IPS-15b (cell line): ENCODE measurements around the gene NAA35.

ENCODE experiments used
- H3K27me3 ChIP-seq: one replicate; pipeline ENCODE4 v1.6.1; 2013; ENCODE audit warnings: low read length; ENCODE audit not compliant: control insufficient read depth, insufficient read depth
- H3K36me3 ChIP-seq: one replicate; pipeline ENCODE4 v1.6.1; 2013; ENCODE audit warnings: low read length; ENCODE audit not compliant: control insufficient read depth, insufficient read depth
- H3K4me1 ChIP-seq: one replicate; pipeline ENCODE4 v1.6.1; 2013; ENCODE audit warnings: mild to moderate bottlenecking, low read length; ENCODE audit not compliant: control insufficient read depth, insufficient read depth
- H3K4me3 ChIP-seq: one replicate; pipeline ENCODE4 v1.5.1; 2013; ENCODE audit warnings: low read depth, low read length
- H3K9ac ChIP-seq: one replicate; pipeline ENCODE4 v1.6.1; 2013; ENCODE audit warnings: low read depth, mild to moderate bottlenecking, low read length
- H3K9me3 ChIP-seq: one replicate; pipeline ENCODE4 v1.6.1; 2013; ENCODE audit warnings: mild to moderate bottlenecking, low read length; ENCODE audit not compliant: control insufficient read depth, insufficient read depth

NAA35 gene

DNA sequence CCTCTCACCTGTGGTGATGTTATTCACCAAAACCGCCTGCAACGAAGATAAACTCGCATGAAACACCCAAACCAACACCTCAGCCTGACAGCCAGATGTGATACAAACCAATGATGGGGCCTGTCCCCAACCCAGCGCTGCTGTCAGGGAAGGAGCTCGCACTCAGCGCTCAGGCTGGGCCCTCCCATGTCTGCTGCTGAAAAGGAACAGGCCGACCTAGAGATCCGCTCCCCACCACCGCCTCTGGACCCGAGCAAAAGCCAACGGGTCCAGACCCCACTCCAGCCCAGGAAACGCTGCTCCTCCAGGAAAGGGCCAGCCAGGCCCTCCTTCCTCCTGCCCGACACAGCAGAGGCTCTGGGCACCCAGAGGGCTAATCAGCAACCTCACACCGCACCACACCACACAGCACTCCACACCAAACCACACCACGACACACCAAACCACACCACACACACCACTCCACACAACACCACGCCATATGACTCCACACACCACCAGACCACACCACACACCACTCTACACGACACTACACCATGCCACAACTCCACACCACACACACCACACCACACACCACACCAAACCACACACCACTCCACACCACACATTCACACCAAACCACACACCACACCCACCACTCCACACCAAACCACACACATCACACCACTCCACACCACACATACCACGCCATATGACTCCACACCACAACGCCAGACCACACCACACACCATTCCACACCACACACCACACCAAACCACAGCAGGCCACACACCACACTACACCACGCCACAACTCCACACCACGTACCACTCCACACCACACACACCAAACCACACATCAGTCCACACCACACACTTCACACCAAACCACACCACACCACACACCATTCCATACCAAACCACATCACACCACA lies 111.9 kb downstream of the NAA35 start:
- no peak overlapping the region for H3K9ac ChIP-seq
- H3K36me3 ChIP-seq = no peaks in the 10 kb centered on the region
- no peaks in the 10 kb centered on the region for H3K9me3 ChIP-seq
- H3K4me3 ChIP-seq = no peak overlapping the region
- H3K27me3 ChIP-seq = no peaks in the 10 kb centered on the region
- H3K4me1 ChIP-seq = no peaks in the 10 kb centered on the region

DNA sequence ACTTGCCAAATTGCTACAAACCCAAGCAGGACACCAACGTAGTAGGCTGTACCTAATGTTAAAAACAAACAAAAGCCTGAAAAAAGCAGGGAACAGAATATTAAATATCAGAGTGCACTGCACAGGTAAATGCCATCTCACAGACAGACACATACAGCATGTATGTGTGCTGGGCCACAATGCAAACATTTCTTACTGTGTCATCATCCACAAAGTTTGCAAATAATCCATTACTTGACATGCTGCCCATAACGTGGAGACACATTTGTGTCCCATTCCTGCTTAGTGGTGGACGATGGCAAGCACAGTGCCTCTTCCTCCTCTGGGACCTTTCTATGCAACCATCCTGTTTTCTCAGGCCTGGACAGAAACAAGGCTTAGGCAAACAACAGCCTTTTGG lies 113.7 kb downstream of the NAA35 start:
- no peak overlapping the region for H3K9ac ChIP-seq
- H3K27me3 ChIP-seq = no peaks in the 10 kb centered on the region
- no peaks in the 10 kb centered on the region for H3K9me3 ChIP-seq
- H3K4me3 ChIP-seq = no peak overlapping the region
- H3K36me3 ChIP-seq = no peaks in the 10 kb centered on the region
- H3K4me1 ChIP-seq = no peaks in the 10 kb centered on the region

DNA sequence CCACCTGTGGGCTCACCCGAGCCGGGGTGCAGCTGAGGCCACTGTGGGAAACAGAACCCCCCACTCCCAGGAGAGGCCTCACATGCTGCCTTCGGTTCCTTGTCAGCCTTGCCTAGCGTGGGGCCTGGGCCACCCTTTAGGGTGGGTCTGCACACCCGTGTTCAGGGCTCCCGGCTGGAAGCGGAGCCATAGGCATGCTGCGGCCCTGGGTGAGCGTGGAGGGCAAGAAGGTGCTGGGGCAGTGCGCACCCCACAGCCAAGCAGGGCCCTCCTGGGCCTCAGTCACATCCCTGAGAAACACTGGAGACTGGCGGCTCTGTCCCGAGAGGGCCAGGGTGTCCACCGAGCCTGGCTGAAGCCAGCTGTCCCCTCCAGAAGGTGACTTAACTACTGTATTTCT lies 116.5 kb downstream of the NAA35 start:
- Histone ChIP-seq H3K4me3 (no peak overlapping the region), H3K27me3 (no peaks in the 10 kb centered on the region), H3K4me1 (no peaks in the 10 kb centered on the region), H3K9me3 (no peaks in the 10 kb centered on the region), H3K36me3 (no peaks in the 10 kb centered on the region), H3K9ac (no peak overlapping the region)

DNA sequence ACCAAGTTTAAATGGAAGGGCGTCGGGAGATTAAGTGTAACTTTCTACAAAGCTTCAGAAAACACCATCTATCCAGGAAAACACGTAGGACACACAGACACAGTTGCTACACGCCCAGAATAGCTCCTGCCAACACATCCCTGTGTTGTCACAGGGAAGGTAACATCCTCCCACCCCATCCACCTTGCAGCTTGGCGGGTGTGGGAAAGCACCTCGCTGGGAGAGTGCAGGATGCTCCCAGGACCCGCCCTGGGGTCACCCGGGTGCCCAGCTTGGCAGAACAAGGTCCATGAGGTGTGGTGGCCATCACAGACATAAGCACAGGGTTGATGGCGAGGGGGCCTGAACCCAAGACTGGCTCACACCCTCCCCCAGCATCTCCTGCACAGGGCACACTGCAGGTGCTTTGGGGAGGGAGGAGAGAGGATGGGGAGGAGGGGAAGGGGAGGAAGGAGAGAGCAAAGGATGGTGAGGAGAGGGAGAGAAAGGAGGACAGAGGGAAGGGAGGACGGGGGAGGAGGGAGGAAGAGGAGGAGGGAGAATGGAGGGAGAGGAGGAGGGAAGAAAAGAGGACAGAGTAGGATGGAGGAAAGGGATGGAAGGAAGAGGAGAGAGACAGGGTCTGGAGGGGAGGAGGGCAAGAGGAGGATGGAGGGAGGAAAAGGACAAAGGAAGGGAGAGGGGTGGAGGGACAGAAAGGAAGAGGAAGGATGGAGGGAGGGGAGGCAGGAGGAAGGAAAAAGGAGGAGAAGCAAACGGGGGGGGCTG lies 121.2 kb downstream of the NAA35 start:
- no peaks in the 10 kb centered on the region for H3K27me3 ChIP-seq
- no peak overlapping the region for H3K4me3 ChIP-seq
- H3K9me3 ChIP-seq = no peaks in the 10 kb centered on the region
- peaks cover 6% of the 10 kb centered on the region for H3K4me1 ChIP-seq
- H3K36me3 ChIP-seq = no peaks in the 10 kb centered on the region
- H3K9ac ChIP-seq = no peak overlapping the region

DNA sequence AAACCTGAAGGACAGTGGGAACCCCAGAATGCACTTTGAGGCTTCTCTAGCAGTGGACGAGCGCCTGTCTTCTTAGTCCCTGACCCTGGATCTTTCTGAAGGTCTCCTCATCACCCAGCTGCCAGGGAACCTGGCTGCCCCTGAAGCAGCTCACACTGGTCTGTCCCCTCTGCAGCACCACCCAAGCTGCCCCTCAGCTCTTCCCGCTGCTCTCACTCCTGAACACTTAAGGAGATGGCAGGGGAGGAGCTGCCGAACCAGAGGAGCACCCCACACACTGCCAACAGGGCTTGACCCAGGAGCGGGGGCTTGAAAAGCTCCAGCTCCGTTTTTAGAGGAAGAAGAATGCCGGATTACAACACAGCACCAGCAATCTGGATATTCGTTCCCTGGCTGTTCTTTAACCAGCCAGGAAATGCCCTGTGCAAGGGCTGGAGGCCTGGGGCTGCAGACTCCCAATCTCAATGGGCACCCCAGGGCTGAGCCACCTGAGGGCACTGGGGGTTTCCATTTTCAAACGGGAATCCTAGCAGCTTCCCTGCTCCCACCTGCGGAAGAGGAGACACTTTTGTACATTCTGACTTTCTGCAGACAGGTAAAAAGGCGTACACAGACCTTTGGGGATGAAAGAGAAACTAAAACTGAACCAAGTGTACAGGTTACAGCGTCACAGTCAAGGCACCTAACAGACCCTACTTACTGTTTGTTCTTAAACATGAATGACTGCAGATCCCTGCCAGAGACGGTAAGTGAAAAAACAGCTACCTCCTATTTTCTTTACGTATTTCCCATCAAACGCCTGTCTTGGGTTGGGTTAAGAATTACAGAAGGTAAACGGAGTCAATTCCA lies 122.1 kb downstream of the NAA35 start:
- H3K9ac ChIP-seq = no peak overlapping the region

DNA sequence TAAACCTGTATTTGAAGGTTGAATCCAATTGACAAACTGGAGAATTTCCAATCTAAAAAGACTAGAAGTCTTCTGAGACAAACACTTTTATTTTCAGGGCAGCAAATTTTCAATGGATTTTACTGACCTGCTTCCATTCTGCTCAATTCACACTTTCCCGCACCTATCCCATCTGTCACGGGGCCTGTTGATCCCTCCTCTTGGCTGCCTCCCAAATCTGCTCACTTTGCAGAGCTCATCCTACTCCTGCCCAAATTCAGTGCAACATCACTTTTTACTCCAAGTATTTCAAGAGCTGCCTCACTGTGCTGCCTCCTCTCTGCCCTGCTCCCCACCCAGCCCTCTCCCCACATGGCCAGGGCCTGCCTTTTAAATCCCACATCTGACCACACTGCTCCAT lies 123.3 kb downstream of the NAA35 start:
- no peaks in the 10 kb centered on the region for H3K27me3 ChIP-seq
- H3K36me3 ChIP-seq = no peaks in the 10 kb centered on the region
- no peaks in the 10 kb centered on the region for H3K9me3 ChIP-seq
- H3K4me1 ChIP-seq = peaks cover 6% of the 10 kb centered on the region
- H3K9ac ChIP-seq = no peak overlapping the region
- H3K4me3 ChIP-seq = no peak overlapping the region

More for the DNA sequence above, 122.1 kb downstream of the NAA35 start:
- Histone ChIP-seq H3K4me1 (peaks cover 6% of the 10 kb centered on the region), H3K9me3 (no peaks in the 10 kb centered on the region), H3K4me3 (no peak overlapping the region), H3K27me3 (no peaks in the 10 kb centered on the region), H3K36me3 (no peaks in the 10 kb centered on the region)

DNA sequence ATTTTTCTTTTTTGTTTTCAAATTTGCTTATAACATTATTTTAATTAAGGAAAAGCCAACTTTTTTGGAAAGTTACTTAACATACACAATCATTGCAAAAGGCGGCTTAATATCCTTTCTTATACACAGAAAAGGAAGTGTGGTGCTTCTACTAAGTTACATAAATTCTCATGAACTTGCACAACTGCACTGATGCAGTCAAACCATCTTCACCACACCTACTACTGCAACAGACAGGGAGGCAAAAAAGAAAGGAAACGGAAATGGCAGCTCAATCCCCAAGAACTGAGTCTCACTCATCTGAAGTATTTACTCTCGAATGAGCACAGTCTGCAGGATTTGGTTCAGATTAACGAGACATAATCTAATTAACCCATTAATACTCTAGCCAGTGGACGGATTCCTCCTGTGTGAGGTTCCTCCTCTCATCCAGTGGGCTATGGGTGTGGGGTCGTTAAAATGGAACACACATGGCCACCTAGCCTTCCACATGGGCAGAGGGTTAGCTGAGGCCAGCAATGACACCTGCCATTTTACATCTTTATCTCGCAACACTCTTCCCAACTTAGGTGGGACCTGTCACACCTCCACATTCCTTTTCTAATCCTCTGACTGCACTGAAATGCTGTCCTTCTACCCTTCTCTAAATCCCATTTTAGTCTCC lies 128.4 kb downstream of the NAA35 start:
- Histone ChIP-seq H3K4me1 (no peaks in the 10 kb centered on the region), H3K36me3 (no peaks in the 10 kb centered on the region), H3K9ac (no peak overlapping the region), H3K9me3 (no peaks in the 10 kb centered on the region), H3K27me3 (no peaks in the 10 kb centered on the region), H3K4me3 (no peak overlapping the region)
